Smooth muscle cell (in vitro differentiated cells): ENCODE results near the gene SHB. TPM values are rescaled to one million over a fixed set of nuclear protein-coding genes. Genes with fewer than 3 reads are reported as not detected.

Source experiments
- DNase-seq: peaks from one replicate; lab custom pipeline; 2025; ENCODE audit not compliant: unreplicated experiment; lab: John Stamatoyannopoulos, UW
- H2AFZ ChIP-seq: fragments of 200-600 bp; sonication (generic); 2 replicates; pipeline ENCODE4 v1.6.0; 2016; ENCODE audit warnings: antibody characterized with exemption, low read depth, mild to moderate bottlenecking
- H3F3A ChIP-seq: fragments of 200-600 bp; sonication (generic); 2 replicates; pipeline ENCODE4 v1.6.0; 2017; ENCODE audit warnings: antibody characterized with exemption, low read depth
- H3K27ac ChIP-seq: fragments of 200-600 bp; sonication (generic); 2 replicates; pipeline ENCODE4 v1.5.1; 2016; ENCODE audit warnings: low read depth, mild to moderate bottlenecking
- H3K27me3 ChIP-seq: fragments of 200-600 bp; sonication (generic); 2 replicates; pipeline ENCODE4 v1.6.1; 2016; ENCODE audit warnings: low read depth, mild to moderate bottlenecking
- H3K36me3 ChIP-seq: fragments of 200-600 bp; sonication (generic); 2 replicates; pipeline ENCODE4 v1.5.1; 2016; ENCODE audit warnings: low read depth
- H3K4me1 ChIP-seq: fragments of 200-600 bp; sonication (generic); 2 replicates; pipeline ENCODE4 v1.5.1; 2016; ENCODE audit warnings: low read depth
- H3K4me2 ChIP-seq: fragments of 200-600 bp; sonication (generic); 2 replicates; pipeline ENCODE4 v1.6.0; 2016; ENCODE audit warnings: mild to moderate bottlenecking
- H3K4me3 ChIP-seq: fragments of 200-600 bp; sonication (generic); 2 replicates; pipeline ENCODE4 v1.5.1; 2016; ENCODE audit warnings: mild to moderate bottlenecking
- H3K79me2 ChIP-seq: fragments of 200-600 bp; sonication (generic); 2 replicates; pipeline ENCODE4 v1.6.0; 2016; ENCODE audit warnings: low read depth, mild to moderate bottlenecking
- H3K9ac ChIP-seq: fragments of 200-600 bp; sonication (generic); 2 replicates; pipeline ENCODE4 v1.6.0; 2016; ENCODE audit warnings: low read depth
- H3K9me3 ChIP-seq: fragments of 200-600 bp; sonication (generic); replicated peaks from 2 replicates; pipeline ENCODE4 v1.5.1; 2016; ENCODE audit warnings: low read depth
- H4K20me1 ChIP-seq: fragments of 200-600 bp; sonication (generic); 2 replicates; pipeline ENCODE4 v1.6.0; 2016; ENCODE audit warnings: low read depth
- CTCF ChIP-seq: fragments of 200-600 bp; sonication (generic); IDR thresholded peaks from 2 replicates; pipeline ENCODE4 v1.5.1; 2017; ENCODE audit warnings: borderline replicate concordance, mild to moderate bottlenecking, antibody characterized with exemption; ENCODE audit not compliant: insufficient read depth, poor library complexity, severe bottlenecking
- WGBS: methylation state at CpG from one replicate; pipeline ENCODE4 v1.1.7; 2016; ENCODE audit warnings: low lambda C conversion rate; 5-methylcytosine and 5-hydroxymethylcytosine counted together
- polyA plus RNA-seq: library from polyadenylated mRNA; unstranded; fragments of >200 nt; fragmentation: Nextera tagmentation; extraction: Ambion mirVana; gene quantifications from 2 replicates; pipeline ENCODE4 v1.2.1, GENCODE V29; 2016
- total RNA-seq: library from RNA; depleted of rRNA; stranded (reverse); fragments of >200 nt; gene quantifications from 2 replicates; pipeline ENCODE4 v1.2.3, GENCODE V29; 2014

SHB gene
- total and polyA plus RNA-seq, 2 experiments from 2014 or later, result 16.4 to 32.4 TPM

GRCh38 chr9:38067859-38068681 is 957 bp downstream of the SHB start:
- peaks cover 54% of the 10 kb centered on the region for H4K20me1 ChIP-seq
- TF ChIP-seq CTCF, result no peak
- 1% methylated on average over 92 of the region's 107 CpGs for WGBS
- no peaks in the 10 kb centered on the region for H3K27me3 ChIP-seq
- DNase-seq, result no peak
- peak overlapping the region; percentile 94 for H3K9ac ChIP-seq
- no peaks in the 10 kb centered on the region for H3K36me3 ChIP-seq
- H3K4me3 ChIP-seq, result peak overlapping the region; percentile 99
- no peak overlapping the region for H2AFZ ChIP-seq
- peaks cover 52% of the 10 kb centered on the region for H3K79me2 ChIP-seq
- H3K4me2 ChIP-seq, result peak overlapping the region; percentile 99
- peak overlapping the region; percentile 57 for H3K27ac ChIP-seq
- H3K9me3 ChIP-seq, result no peaks in the 10 kb centered on the region
- H3F3A ChIP-seq, result peaks cover 32% of the 10 kb centered on the region
- H3K4me1 ChIP-seq, result peaks cover 41% of the 10 kb centered on the region

GRCh38 chr9:38066914-38067858 is 1.8 kb downstream of the SHB start:
- Histone ChIP-seq H3K4me2 (peak overlapping the region; percentile 99), H3K79me2 (peaks cover 54% of the 10 kb centered on the region), H3K27ac (peak overlapping the region; percentile 57), H2AFZ (no peak overlapping the region), H3K4me3 (peak overlapping the region; percentile 99), H3K27me3 (no peaks in the 10 kb centered on the region), H3K9me3 (no peaks in the 10 kb centered on the region), H4K20me1 (peaks cover 63% of the 10 kb centered on the region), H3K36me3 (no peaks in the 10 kb centered on the region), H3K4me1 (peaks cover 42% of the 10 kb centered on the region), H3K9ac (peak overlapping the region; percentile 94), H3F3A (peaks cover 34% of the 10 kb centered on the region)
- WGBS, result under 1% methylated on average over 47 of the region's 47 CpGs
- no peak for DNase-seq
- no peak for TF ChIP-seq CTCF

- WGBS, result 33% methylated on average over 7 of the region's 7 CpGs
- H3K27ac ChIP-seq, result peak overlapping the region; percentile 57
- no peak overlapping the region for H2AFZ ChIP-seq
These were observed 2.7 kb downstream of the SHB start for GRCh38 chr9:38066197-38066913.

More at GRCh38 chr9:38066197-38066913, 2.7 kb downstream of the SHB start:
- Histone ChIP-seq H3K9me3 (no peaks in the 10 kb centered on the region), H3K4me1 (peaks cover 48% of the 10 kb centered on the region), H4K20me1 (peaks cover 71% of the 10 kb centered on the region), H3K4me2 (peak overlapping the region; percentile 99), H3K4me3 (peak overlapping the region; percentile 99), H3F3A (peaks cover 42% of the 10 kb centered on the region), H3K27me3 (no peaks in the 10 kb centered on the region), H3K79me2 (peaks cover 62% of the 10 kb centered on the region), H3K36me3 (no peaks in the 10 kb centered on the region), H3K9ac (peak overlapping the region; percentile 94)
- TF ChIP-seq CTCF, result peak; percentile 14
- DNase-seq, result no peak
